ENCODE results near the gene YLPM1.

Gene YLPM1

DNA sequence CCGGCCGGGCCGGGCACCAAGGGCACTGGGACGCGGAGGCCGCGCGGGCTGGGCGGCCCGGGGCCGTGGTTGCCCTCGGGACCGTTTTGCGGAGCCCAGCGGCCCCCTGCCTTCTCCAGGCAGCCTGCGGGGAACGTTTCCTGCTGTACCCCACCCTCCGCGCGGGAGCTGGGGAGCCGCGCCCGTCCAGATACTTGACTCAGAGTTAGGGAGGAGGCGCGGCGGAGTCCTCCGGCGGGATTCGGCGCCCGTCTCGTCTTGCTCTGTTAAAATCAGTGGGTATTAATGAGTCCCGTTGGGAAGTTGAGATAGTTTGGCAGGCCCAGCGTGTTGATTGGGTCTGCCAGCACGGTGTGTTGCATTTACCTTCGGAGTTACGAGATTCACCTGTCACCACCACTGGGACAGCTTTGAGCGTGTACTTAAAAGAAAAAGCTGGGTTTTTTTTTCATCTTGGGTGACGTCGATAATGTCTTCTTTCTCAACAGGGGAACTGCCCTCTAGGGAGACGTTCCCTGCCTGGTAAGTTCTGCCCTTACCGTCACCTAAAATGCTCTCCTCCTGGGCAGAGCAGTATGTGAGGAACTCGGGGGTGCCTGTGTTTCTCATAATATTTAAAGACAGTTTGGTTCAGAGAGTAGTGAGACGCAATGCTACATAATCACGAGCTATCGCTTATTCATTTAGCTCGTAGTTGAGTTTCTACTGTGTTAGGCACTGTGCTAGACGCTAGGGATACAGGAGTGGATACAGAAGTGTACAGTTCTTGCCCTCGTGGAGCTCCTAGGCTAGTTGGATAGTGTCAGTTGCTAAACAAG, 119.2 kb downstream of the YLPM1 start:
- Mint-ChIP-seq H3K27me3 (no peaks in the 10 kb centered on the region), H3K36me3 (ENCODE audit: low read depth) (peaks cover 52% of the 10 kb centered on the region), H3K9me3 (no peaks in the 10 kb centered on the region), H3K27ac (peak overlapping the region; percentile 91), H3K4me3 (peak overlapping the region; percentile 92), H3K4me1 (ENCODE audit: low read depth) (peaks cover 46% of the 10 kb centered on the region)
- intact Hi-C loops (cut with micrococcal nuclease) = no loop called here

Measured in dendritic cell treated with granulocyte-macrophage colony-stimulating factor and Interleukin-4, amounts not matched to agents 40 ng/mL and 50 ng/mL, for 4 days (primary cell).